ENCODE measurements around the gene SLC43A2. TPM values are rescaled to one million over a fixed set of nuclear protein-coding genes. Genes with fewer than 3 reads are reported as not detected.

Gene SLC43A2
- total RNA-seq, 2 experiments from 2014 or later: 0.76 to 1.1 TPM

GRCh38 chr17:1629504-1630310, 1.1 kb upstream of the SLC43A2 start:
- H3K4me1 Mint-ChIP-seq: peaks cover 7% of the 10 kb centered on the region
- ATAC-seq: peak; percentile 63
- peak; percentile 92 for DNase-seq
- intact Hi-C loops (cut with DNase I, micrococcal nuclease): loop anchor here (1.0 to 5.0 kb wide), 6 partner anchors 55 to 522 kb away; no protein-coding TSS in a partner anchor
- no peaks in the 10 kb centered on the region for H3K9me3 Mint-ChIP-seq (ENCODE audit: low read depth)
- H3K4me3 Mint-ChIP-seq: peak overlapping the region; percentile 74
- H3K27me3 Mint-ChIP-seq: peaks cover 12% of the 10 kb centered on the region
- ChIA-PET POLR2A (interaction anchor here (0.7 to 1.0 kb wide), 3 partner anchors 20 to 113 kb away, joined by 3 to 4 read pairs (median 3); partner anchors contain the start of genes INPP5K and RILP), CTCF (interaction anchor here (0.6 to 2.3 kb wide), 22 partner anchors 9 to 289 kb away, joined by 3 to 36 read pairs (median 4); partner anchors contain the start of genes INPP5K, PITPNA and RILP)
- no peak overlapping the region for H3K27ac Mint-ChIP-seq
- no peaks in the 10 kb centered on the region for H3K36me3 Mint-ChIP-seq (ENCODE audit: low read depth)

- DNase-seq: peak; percentile 93
- H3K27ac Mint-ChIP-seq: peak overlapping the region; percentile 56
- intact Hi-C loops (cut with DNase I, micrococcal nuclease): loop anchor here (1.0 to 5.0 kb wide), 10 partner anchors 15 to 522 kb away; partner anchors contain the start of genes CRK (in 1 of the 2), INPP5K (in 1 of the 2), PITPNA (in 1 of the 2) and PRPF8 (in 1 of the 2)
- POLR2A ChIA-PET: interaction anchor here (0.9 kb wide), 1 partner anchor 21 kb away, joined by 4 read pairs; the partner anchor contains the start of gene RILP
- no peaks in the 10 kb centered on the region for H3K9me3 Mint-ChIP-seq (ENCODE audit: low read depth)
- peaks cover 7% of the 10 kb centered on the region for H3K4me1 Mint-ChIP-seq
- peaks cover 12% of the 10 kb centered on the region for H3K27me3 Mint-ChIP-seq
- CTCF ChIA-PET: interaction anchor here (0.6 to 2.3 kb wide), 10 partner anchors 11 to 264 kb away, joined by 3 to 36 read pairs (median 6); partner anchors contain the start of genes INPP5K, PITPNA and RILP
- peak; percentile 80 for ATAC-seq
- no peaks in the 10 kb centered on the region for H3K36me3 Mint-ChIP-seq (ENCODE audit: low read depth)
- peak overlapping the region; percentile 76 for H3K4me3 Mint-ChIP-seq
Measured at GRCh38 chr17:1628856-1629503, 346 bp upstream of the SLC43A2 start.

- POLR2A ChIA-PET: interaction anchor here (0.5 to 0.6 kb wide), 2 partner anchors 20 to 227 kb away, joined by 4 to 5 read pairs; partner anchors contain the start of gene YWHAE
- H3K36me3 Mint-ChIP-seq (ENCODE audit: low read depth): no peaks in the 10 kb centered on the region
- CTCF ChIA-PET: interaction anchor here (0.7 to 1.3 kb wide), 3 partner anchors 20 to 577 kb away, joined by 3 to 4 read pairs (median 3); no protein-coding TSS in a partner anchor
- DNase-seq (no peak), ATAC-seq (no peak)
- peaks cover 7% of the 10 kb centered on the region for H3K4me1 Mint-ChIP-seq
- H3K4me3 Mint-ChIP-seq: peak overlapping the region; percentile 56
- H3K27me3 Mint-ChIP-seq: peaks cover 12% of the 10 kb centered on the region
- no peaks in the 10 kb centered on the region for H3K9me3 Mint-ChIP-seq (ENCODE audit: low read depth)
- intact Hi-C loops (cut with DNase I, micrococcal nuclease): loop anchor here in 1 of 2 experiments (5.0 kb wide), 1 partner anchor 520 kb away; no protein-coding TSS in a partner anchor
- H3K27ac Mint-ChIP-seq: no peak overlapping the region
Measured at GRCh38 chr17:1627182-1627981, 1.3 kb downstream of the SLC43A2 start.

GRCh38 chr17:1626333-1626732, 2.3 kb downstream of the SLC43A2 start:
- intact Hi-C loops (cut with DNase I, micrococcal nuclease): loop anchor here in 1 of 2 experiments (5.0 kb wide), 1 partner anchor 519 kb away; no protein-coding TSS in a partner anchor
- no peak overlapping the region for H3K27ac Mint-ChIP-seq
- H3K27me3 Mint-ChIP-seq: peaks cover 12% of the 10 kb centered on the region
- no peak for DNase-seq
- peaks cover 7% of the 10 kb centered on the region for H3K4me1 Mint-ChIP-seq
- H3K36me3 Mint-ChIP-seq (ENCODE audit: low read depth): no peaks in the 10 kb centered on the region
- no peaks in the 10 kb centered on the region for H3K9me3 Mint-ChIP-seq (ENCODE audit: low read depth)
- ChIA-PET POLR2A (interaction anchor here (0.5 kb wide), 1 partner anchor 635 kb away, joined by 4 read pairs; no protein-coding TSS in a partner anchor), CTCF (interaction anchor here (0.7 to 1.3 kb wide), 3 partner anchors 8 to 110 kb away, joined by 3 to 4 read pairs (median 4); partner anchors contain the start of gene INPP5K)
- no peak overlapping the region for H3K4me3 Mint-ChIP-seq
- ATAC-seq: no peak

- Mint-ChIP-seq H3K27me3 (peaks cover 12% of the 10 kb centered on the region), H3K4me3 (no peak overlapping the region), H3K4me1 (peaks cover 7% of the 10 kb centered on the region), H3K9me3 (ENCODE audit: low read depth) (no peaks in the 10 kb centered on the region), H3K27ac (no peak overlapping the region), H3K36me3 (ENCODE audit: low read depth) (no peaks in the 10 kb centered on the region)
- ATAC-seq (no peak), DNase-seq (no peak)
- intact Hi-C loops (cut with DNase I, micrococcal nuclease): loop anchor here in 1 of 2 experiments (5.0 kb wide), 1 partner anchor 518 kb away; no protein-coding TSS in a partner anchor
- POLR2A ChIA-PET: interaction anchor here (0.6 kb wide), 1 partner anchor 276 kb away, joined by 3 read pairs; no protein-coding TSS in a partner anchor
- CTCF ChIA-PET: interaction anchor here (0.7 to 1.2 kb wide), 2 partner anchors 7 to 109 kb away, joined by 3 to 4 read pairs; partner anchors contain the start of gene INPP5K
Measured at GRCh38 chr17:1625581-1625980, 3.1 kb downstream of the SLC43A2 start.

- H3K9me3 Mint-ChIP-seq (ENCODE audit: low read depth): no peaks in the 10 kb centered on the region
- POLR2A ChIA-PET: no interaction called here
- CTCF ChIA-PET: interaction anchor here (0.7 kb wide), 1 partner anchor 54 kb away, joined by 4 read pairs; no protein-coding TSS in a partner anchor
- H3K36me3 Mint-ChIP-seq (ENCODE audit: low read depth): no peaks in the 10 kb centered on the region
- intact Hi-C loops (cut with DNase I, micrococcal nuclease): loop anchor here in 1 of 2 experiments (5.0 kb wide), 1 partner anchor 518 kb away; no protein-coding TSS in a partner anchor
- peaks cover 4% of the 10 kb centered on the region for H3K4me1 Mint-ChIP-seq
- ATAC-seq (no peak), DNase-seq (no peak)
- peaks cover 11% of the 10 kb centered on the region for H3K27me3 Mint-ChIP-seq
- H3K4me3 Mint-ChIP-seq: no peak overlapping the region
- no peak overlapping the region for H3K27ac Mint-ChIP-seq
Measured at GRCh38 chr17:1625053-1625452, 3.6 kb downstream of the SLC43A2 start.

GRCh38 chr17:1624650-1625049, 4.0 kb downstream of the SLC43A2 start:
- no peaks in the 10 kb centered on the region for H3K9me3 Mint-ChIP-seq (ENCODE audit: low read depth)
- no peak overlapping the region for H3K4me3 Mint-ChIP-seq
- peaks cover 11% of the 10 kb centered on the region for H3K27me3 Mint-ChIP-seq
- peaks cover 4% of the 10 kb centered on the region for H3K4me1 Mint-ChIP-seq
- DNase-seq (no peak), ATAC-seq (no peak)
- CTCF ChIA-PET: interaction anchor here (0.7 kb wide), 1 partner anchor 54 kb away, joined by 4 read pairs; no protein-coding TSS in a partner anchor
- intact Hi-C loops (cut with DNase I, micrococcal nuclease): loop anchor here in 1 of 2 experiments (5.0 kb wide), 1 partner anchor 517 kb away; no protein-coding TSS in a partner anchor
- H3K27ac Mint-ChIP-seq: no peak overlapping the region
- no peaks in the 10 kb centered on the region for H3K36me3 Mint-ChIP-seq (ENCODE audit: low read depth)
- POLR2A ChIA-PET: no interaction called here

GRCh38 chr17:1623057-1623630, 5.5 kb downstream of the SLC43A2 start:
- Mint-ChIP-seq H3K4me3 (no peak overlapping the region), H3K36me3 (ENCODE audit: low read depth) (no peaks in the 10 kb centered on the region), H3K4me1 (peaks cover 4% of the 10 kb centered on the region), H3K27ac (no peak overlapping the region), H3K9me3 (ENCODE audit: low read depth) (no peaks in the 10 kb centered on the region), H3K27me3 (peaks cover 11% of the 10 kb centered on the region)
- POLR2A ChIA-PET: interaction anchor here (0.6 to 0.7 kb wide), 2 partner anchors 141 to 618 kb away, joined by 3 read pairs; no protein-coding TSS in a partner anchor
- intact Hi-C loops (cut with DNase I, micrococcal nuclease): no loop called here
- CTCF ChIA-PET: no interaction called here
- ATAC-seq (no peak), DNase-seq (no peak)

GRCh38 chr17:1621273-1621954, 7.2 kb downstream of the SLC43A2 start:
- ATAC-seq: no peak
- no peak for DNase-seq
- Mint-ChIP-seq H3K36me3 (ENCODE audit: low read depth) (no peaks in the 10 kb centered on the region), H3K9me3 (ENCODE audit: low read depth) (no peaks in the 10 kb centered on the region), H3K4me3 (no peak overlapping the region), H3K27me3 (peaks cover 1% of the 10 kb centered on the region), H3K27ac (no peak overlapping the region), H3K4me1 (no peaks in the 10 kb centered on the region)
- intact Hi-C loops (cut with DNase I, micrococcal nuclease): no loop called here
- CTCF ChIA-PET: interaction anchor here (1.6 kb wide), 1 partner anchor 28 kb away, joined by 4 read pairs; the partner anchor contains the start of gene RILP
- POLR2A ChIA-PET: no interaction called here

Data from activated CD4-positive, alpha-beta T cell treated with anti-CD3 and anti-CD28 coated beads for 36 hours (primary cell).